ENCODE results near the gene RCAN2.

DNA sequence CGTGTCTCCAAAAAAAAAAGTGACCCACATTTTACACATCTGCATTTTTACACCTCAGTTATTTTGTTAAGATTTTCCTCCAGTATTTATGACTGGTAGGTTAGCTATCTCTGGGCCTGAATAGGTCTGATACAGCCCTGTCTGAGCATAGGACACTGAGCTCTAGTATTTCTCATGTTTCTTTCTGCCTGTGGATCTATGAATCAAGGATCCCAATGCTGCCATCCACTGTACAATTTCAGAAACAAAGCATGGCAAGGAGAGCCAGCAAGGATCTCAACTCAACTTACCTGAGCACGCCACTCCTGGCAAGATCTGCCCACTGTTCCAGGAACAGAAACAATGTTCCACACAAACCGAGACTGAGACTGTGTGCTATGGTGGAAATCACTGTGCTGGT lies 284.1 kb downstream of the RCAN2 start:
- TF ChIP-seq, protein P1, sequence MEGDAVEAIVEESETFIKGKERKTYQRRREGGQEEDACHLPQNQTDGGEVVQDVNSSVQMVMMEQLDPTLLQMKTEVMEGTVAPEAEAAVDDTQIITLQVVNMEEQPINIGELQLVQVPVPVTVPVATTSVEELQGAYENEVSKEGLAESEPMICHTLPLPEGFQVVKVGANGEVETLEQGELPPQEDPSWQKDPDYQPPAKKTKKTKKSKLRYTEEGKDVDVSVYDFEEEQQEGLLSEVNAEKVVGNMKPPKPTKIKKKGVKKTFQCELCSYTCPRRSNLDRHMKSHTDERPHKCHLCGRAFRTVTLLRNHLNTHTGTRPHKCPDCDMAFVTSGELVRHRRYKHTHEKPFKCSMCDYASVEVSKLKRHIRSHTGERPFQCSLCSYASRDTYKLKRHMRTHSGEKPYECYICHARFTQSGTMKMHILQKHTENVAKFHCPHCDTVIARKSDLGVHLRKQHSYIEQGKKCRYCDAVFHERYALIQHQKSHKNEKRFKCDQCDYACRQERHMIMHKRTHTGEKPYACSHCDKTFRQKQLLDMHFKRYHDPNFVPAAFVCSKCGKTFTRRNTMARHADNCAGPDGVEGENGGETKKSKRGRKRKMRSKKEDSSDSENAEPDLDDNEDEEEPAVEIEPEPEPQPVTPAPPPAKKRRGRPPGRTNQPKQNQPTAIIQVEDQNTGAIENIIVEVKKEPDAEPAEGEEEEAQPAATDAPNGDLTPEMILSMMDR (IDR thresholded peaks at IDR 0.05) = no peak
- TF ChIP-seq POLR2A (IDR thresholded peaks at IDR 0.05) = no peak
- TF ChIP-seq POLR2AphosphoS5 (IDR thresholded peaks at IDR 0.05) = no peak
- no peak for TF ChIP-seq EP300 (IDR thresholded peaks at IDR 0.05)

Data from upper lobe of left lung (tissue), 4 donors.